GM19467 (cell line): ENCODE measurements around the gene TAS2R38.

ENCODE experiments used
- ATAC-seq: cut with Tn5 transposase; IDR thresholded peaks from one replicate; pipeline ENCODE4 v1.9.1; 2021; ENCODE audit warnings: mild to moderate bottlenecking, moderate library complexity; ENCODE audit not compliant: unreplicated experiment

TAS2R38 gene

GRCh38 chr7:141976524-141977245, 3.1 kb upstream of the TAS2R38 start:
- no peak for ATAC-seq

DNA sequence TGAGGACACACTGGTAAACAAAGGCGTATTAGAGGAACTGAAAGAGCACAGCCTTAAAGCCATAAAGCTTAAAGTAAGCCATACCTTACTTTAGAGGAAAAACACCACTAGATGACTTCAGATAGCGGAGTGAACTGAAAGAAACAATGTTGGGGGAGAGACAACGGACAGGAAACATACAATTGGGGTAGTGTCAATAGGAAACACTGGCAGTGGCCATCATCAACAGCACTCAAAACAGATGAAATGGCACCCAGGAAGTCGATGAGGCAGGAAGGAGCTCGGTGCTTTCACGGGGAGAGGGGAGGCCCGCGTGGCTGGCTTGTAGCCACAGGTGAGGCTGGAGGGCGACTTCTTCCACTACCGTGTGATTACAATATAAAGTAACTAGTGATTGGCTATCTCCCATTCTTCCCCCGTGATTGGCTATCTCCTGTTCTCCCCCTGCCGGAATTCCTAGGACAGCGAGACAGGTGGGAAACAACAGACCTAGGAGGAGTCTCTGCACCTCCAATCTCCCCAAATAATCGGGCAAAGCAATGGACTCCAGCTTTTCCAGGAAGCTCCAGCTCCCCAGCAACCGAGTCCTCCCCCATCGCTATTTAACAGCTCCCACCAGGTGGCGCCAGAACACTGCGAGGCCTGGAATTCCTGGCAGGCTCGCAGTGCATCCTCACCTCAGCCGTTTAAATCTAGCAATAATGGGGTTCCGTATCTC, 2.4 kb upstream of the TAS2R38 start:
- peak; percentile 67 for ATAC-seq

- ATAC-seq: no peak
These were observed 1.3 kb upstream of the TAS2R38 start for GRCh38 chr7:141974831-141975230.

- ATAC-seq: no peak
These were observed 12.7 kb downstream of the TAS2R38 start for GRCh38 chr7:141960687-141961422.

DNA sequence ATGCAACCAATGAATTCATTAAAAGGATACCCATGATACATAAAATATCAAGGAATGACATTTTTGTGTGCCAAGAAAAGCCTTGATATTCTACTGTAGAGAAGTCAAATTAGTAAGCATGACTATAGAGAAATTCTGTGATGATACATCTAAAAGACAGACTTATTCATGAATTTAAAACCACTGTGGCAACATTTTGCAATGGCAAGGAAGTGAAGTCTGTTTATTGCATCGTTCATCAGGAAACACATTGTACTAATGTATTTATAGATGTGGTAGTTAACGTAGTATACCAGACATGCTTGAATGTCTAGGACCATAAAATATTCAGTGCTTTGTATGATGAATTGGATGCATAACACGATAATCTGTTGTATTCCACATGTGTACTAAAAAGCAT, 17.5 kb downstream of the TAS2R38 start:
- ATAC-seq: no peak

GRCh38 chr7:141954334-141954733, 19.2 kb downstream of the TAS2R38 start:
- no peak for ATAC-seq

GRCh38 chr7:141952461-141952860, 21.1 kb downstream of the TAS2R38 start:
- no peak for ATAC-seq

GRCh38 chr7:141950806-141951205, 22.8 kb downstream of the TAS2R38 start:
- ATAC-seq: no peak

DNA sequence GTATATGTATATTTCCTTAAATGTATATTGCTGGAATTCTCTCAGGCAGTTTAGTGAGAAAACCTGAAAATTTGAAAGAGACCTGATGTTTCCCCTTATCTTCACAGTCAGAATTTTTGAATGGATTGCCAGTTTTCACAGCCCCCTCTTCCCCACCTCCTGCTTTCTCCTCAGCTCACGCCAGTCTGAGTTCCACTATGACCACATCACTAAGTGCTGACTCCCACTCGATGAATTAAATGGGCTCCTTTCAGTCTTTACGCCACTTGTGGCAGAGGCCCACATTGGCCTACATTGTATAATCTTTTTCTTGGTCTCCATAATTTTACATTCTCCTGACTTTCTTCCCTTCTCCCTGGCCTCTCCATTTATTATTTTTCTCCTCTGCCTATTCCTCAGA, 23.7 kb downstream of the TAS2R38 start:
- ATAC-seq: no peak

DNA sequence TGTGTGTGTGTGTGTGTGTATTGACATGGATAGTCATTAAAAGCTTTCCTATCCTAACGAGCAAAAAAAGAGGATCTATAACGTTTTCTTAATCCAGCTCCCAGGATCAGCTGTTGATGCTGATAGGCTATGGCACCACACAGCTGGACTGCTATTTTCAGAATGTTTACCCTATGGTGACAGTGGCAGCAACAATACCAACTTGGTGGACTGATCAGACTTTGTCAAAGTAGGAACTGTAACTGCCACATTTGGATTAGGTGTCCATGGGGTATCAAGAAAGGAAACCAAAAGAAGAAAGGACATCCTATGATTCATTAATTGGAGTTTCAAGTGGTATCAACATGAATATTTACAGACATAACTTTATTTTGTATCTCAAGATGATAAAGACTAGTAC, 24.1 kb downstream of the TAS2R38 start:
- no peak for ATAC-seq

GRCh38 chr7:141949021-141949420, 24.6 kb downstream of the TAS2R38 start:
- no peak for ATAC-seq

DNA sequence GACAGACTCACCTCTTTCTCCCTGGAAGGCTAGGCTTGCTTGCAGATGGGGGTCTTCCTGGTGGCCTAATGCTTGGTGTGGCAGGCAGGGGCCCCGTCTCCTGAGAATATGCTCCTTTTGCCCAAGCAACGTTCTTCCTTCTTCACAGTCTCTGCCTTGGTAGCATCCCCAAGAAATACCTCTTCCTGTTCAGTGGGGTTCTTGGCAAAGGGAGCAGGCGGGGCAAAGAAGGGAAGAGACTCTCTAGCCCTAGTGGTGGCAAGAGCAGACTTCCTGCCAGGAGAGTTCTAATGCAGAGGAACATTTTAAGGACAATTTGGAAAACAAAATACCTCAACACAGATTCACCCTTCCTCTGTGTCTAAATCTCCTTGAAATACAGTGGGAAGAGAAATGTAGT, 26.8 kb downstream of the TAS2R38 start, which contains the start of gene CLEC5A:
Gene CLEC5A, minus strand, starts transcription at position 179 of the 400 bp plus-strand sequence. CDS start 682 bp downstream, outside the sequence.
- no peak for ATAC-seq

DNA sequence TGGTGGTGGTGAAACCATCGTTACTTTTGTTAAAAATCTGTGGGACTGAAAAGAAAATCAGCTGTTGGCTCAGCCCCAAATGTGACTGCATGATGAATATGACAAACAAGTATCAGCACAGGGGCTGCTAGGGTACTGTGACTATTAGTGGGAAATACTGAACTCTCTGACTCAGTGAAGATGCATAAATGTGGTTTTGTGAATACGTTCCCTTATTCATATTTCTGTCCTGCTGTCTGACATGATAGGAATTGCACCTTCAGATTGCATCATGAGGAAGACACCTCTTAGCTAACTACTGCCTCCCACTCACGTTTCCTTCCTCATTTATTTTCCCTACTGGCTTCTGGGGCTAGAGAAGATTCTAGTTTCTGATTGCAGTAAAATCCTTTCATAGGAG, 28.2 kb downstream of the TAS2R38 start:
- no peak for ATAC-seq

DNA sequence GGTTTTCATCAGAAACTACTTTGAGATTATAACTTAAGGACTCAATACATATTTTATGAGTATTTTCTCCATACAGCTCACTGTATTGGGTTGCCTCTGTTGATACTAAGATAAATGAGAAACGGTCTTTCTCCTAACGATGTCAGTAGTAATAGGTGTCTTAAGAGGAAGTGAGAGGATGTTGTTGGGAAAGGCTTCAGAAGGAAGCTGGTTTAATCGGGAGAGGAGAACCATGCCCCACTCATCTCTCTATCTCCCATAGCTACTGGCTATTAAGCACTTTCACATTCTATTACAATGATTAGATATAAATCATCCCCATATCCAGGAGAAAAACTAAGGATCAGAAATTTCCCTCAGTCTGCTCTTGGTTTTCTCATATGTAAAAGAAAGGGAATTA, 28.8 kb downstream of the TAS2R38 start:
- no peak for ATAC-seq

DNA sequence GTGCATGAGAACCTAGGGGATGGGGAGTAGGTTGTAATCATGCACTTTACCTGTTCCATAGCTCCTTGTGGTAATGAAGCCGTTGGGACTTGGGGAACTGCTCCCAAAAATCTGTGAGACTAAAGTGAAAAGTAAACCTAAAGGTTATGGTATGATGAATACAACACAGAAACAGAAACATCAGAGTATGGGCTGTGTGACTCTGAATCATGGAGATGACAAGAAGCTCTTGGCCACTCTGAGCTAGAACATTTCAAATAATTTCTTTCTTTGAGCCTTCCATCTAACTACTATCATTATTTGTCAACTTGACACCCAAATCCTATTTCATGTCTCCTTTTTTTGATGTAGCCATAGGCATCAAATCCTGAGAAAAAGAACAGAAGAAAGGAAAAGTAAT, 29.7 kb downstream of the TAS2R38 start:
- no peak for ATAC-seq

- ATAC-seq: no peak
These were observed 32.5 kb downstream of the TAS2R38 start for GRCh38 chr7:141941075-141941474.

GRCh38 chr7:141930211-141930610, 43.4 kb downstream of the TAS2R38 start:
- no peak for ATAC-seq

DNA sequence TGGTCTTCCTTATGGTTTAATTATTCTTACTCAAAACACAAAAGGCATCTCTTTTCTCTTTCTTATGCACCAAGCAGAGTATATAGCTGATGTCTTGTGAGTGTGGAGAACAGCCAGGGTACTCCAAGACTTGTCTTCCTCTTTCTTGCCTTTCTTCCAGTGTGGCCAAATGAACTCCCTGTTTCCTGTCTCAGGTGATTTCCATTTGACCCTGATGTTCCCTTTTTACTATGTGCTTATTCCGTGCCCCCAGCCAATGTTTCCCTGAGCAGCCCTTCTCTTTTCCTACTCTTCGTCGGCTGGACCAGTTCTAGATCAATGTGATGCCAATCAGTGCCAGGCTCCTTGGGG, 44.8 kb downstream of the TAS2R38 start:
- ATAC-seq: no peak

GRCh38 chr7:141928146-141928844, 45.3 kb downstream of the TAS2R38 start:
- no peak for ATAC-seq
